Measurements from ENCODE around the gene PLXDC2.

Gene PLXDC2

DNA sequence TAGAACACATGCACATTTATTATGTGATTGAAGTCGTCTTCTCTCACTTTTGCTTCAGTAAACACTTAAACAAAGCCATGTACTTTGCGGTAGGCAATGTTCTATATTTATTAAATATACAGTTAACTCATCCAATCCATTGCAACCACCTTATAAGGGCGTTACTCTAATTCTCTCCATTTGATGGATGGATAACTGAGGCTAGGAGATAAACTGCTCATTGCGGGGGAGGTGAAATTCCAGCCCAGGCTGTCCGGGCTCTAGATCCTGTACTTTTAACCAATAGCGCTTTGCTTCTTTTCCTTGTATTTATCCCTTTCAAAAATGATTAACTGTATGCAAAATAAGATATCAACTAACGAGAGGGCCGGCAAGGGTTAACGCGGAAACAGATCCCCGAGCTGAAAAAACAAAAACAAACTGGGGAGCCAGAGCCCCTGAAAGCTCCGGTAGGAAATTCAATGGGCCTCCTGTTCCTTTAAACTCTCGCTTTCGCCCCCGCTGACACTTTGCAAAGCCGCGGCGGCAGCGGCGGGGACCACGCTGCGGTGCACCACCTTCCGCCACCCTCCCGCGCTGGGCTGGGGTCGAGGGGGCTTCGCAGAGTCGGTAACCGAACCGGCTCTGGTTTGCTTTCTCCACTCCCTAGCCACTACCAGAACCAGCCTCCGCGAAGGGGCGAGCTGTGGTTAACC, 1.0 kb upstream of the PLXDC2 start:
- DNase-seq (ENCODE audit: low read depth, low spot score), result no peak
- peak overlapping the region; percentile 36 for H3K27ac ChIP-seq

GRCh38 chr10:19815731-19816410, 361 bp upstream of the PLXDC2 start:
- H3K27ac ChIP-seq, result peak overlapping the region; percentile 36
- no peak for DNase-seq (ENCODE audit: low read depth, low spot score)

- no peak for DNase-seq (ENCODE audit: low read depth, low spot score)
- H3K27ac ChIP-seq, result no peak overlapping the region
Observed at GRCh38 chr10:19817231-19817933, 1.1 kb downstream of the PLXDC2 start.

- DNase-seq (ENCODE audit: low read depth, low spot score), result no peak
- H3K27ac ChIP-seq, result no peak overlapping the region
Observed at GRCh38 chr10:19818876-19819275, 2.6 kb downstream of the PLXDC2 start.

DNA sequence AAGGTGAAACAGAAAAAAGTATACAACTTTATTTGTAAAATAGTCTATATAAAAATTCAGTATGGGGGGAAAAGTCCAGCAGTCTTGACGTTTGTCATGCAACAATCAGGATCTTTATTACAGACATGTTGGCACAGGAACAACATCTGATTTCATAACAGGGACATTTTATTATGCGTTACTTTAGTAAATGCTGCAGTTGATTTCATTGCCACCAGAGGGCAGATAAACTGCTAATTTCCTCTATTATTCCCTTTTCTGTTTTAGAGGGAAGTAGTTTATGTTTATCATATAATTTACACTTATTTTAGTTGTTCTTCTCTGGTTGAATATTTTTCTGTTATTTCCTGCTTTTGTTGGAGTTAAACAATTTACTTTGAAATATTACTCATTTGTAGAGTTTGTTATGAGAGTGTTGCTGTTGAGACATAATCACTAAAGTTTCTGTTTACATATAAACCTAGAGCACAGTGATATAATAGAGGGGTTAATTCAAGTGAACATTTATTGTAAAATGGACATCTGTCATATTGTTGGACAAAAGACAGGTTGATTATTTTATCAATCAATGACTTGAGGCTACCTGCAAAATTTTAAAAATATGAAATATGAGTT, 3.3 kb downstream of the PLXDC2 start:
- no peak overlapping the region for H3K27ac ChIP-seq
- DNase-seq (ENCODE audit: low read depth, low spot score), result no peak

GRCh38 chr10:19824381-19825342, 8.4 kb downstream of the PLXDC2 start:
- no peak overlapping the region for H3K27ac ChIP-seq
- no peak for DNase-seq (ENCODE audit: low read depth, low spot score)

DNA sequence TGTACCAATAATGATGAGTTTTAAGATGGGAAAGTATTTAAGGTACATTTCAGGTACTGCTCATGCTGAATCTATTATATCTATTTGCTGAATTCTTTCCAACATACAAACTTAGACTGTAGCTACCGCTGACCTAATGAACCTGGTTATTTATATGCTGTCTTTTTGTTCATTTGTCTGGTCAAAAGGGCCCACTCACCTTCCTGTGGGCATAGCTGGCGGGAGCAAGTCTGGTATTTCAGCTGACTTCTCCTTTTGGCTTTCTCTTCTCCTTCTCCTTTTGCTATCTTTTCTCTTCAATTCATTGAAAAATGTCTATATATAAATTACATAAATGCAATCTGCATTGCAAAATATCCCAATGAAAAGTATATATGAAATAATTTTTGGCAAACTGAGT, 9.5 kb downstream of the PLXDC2 start:
- no peak for DNase-seq (ENCODE audit: low read depth, low spot score)
- no peak overlapping the region for H3K27ac ChIP-seq

GRCh38 chr10:19826712-19827111, 10.5 kb downstream of the PLXDC2 start:
- H3K27ac ChIP-seq, result no peak overlapping the region
- no peak for DNase-seq (ENCODE audit: low read depth, low spot score)

- no peak overlapping the region for H3K27ac ChIP-seq
- no peak for DNase-seq (ENCODE audit: low read depth, low spot score)
Observed at GRCh38 chr10:19828278-19829049, 12.2 kb downstream of the PLXDC2 start.

DNA sequence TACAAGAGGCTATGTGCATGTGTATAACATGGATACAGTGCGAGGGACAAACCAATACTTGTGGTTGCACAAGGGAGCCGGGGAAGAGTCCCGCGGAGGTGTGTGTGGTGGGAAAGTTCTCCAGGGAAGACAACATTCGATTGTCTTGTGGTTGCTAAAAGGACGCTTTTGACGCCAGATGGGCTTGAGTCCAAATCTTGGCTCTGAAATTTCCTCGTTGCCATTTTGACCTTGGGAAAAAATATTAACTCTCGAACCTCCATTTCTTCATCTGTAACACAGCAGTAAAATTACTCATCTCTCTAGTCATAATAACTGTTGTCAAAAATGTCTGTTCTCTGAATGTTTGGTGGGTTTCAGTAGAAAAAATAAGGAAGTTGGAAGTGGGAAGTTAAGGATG, 16.5 kb downstream of the PLXDC2 start:
- DNase-seq (ENCODE audit: low read depth, low spot score), result no peak
- peak overlapping the region; percentile 73 for H3K27ac ChIP-seq

DNA sequence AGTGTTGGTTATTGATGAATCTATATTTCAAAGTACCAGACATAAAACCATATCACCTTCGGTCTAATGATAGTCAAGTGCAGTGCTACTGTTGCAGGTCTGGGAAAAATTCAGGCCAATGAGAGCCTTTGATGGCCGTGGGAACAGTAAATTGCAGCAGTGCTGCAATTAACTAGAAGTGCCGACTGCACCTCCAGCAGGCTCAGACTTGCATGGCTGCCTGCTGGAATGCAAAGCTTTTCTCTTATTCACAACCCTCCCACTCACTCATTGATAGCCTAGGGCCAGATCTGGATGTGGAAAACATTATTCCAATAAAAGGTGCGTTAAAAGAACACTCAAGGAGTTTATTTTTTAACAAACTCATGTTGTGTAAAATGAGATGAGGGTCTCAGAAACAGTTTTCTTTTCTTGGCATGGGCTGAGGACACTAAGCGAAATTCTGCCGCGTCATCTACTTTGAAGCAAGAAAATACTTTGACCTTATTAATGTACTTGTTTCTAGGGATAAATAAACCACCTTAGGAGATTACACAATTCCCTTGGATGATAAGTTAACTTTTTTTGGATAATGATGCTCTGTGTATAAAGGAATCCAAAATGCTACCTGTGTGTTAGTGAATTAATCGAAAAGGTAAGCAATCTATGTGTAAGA, 17.1 kb downstream of the PLXDC2 start:
- peak; percentile 73 for DNase-seq (ENCODE audit: low read depth, low spot score)
- H3K27ac ChIP-seq, result peak overlapping the region; percentile 73

GRCh38 chr10:19835952-19836351, 19.7 kb downstream of the PLXDC2 start:
- H3K27ac ChIP-seq, result no peak overlapping the region
- DNase-seq (ENCODE audit: low read depth, low spot score), result no peak

GRCh38 chr10:19839090-19839489, 22.9 kb downstream of the PLXDC2 start:
- H3K27ac ChIP-seq, result no peak overlapping the region
- DNase-seq (ENCODE audit: low read depth, low spot score), result no peak

GRCh38 chr10:19839552-19839951, 23.3 kb downstream of the PLXDC2 start:
- H3K27ac ChIP-seq, result no peak overlapping the region
- no peak for DNase-seq (ENCODE audit: low read depth, low spot score)

- no peak overlapping the region for H3K27ac ChIP-seq
- DNase-seq (ENCODE audit: low read depth, low spot score), result no peak
Observed at GRCh38 chr10:19840776-19841175, 24.5 kb downstream of the PLXDC2 start.

- no peak overlapping the region for H3K27ac ChIP-seq
- no peak for DNase-seq (ENCODE audit: low read depth, low spot score)
Observed at GRCh38 chr10:19843487-19843886, 27.3 kb downstream of the PLXDC2 start.

DNA sequence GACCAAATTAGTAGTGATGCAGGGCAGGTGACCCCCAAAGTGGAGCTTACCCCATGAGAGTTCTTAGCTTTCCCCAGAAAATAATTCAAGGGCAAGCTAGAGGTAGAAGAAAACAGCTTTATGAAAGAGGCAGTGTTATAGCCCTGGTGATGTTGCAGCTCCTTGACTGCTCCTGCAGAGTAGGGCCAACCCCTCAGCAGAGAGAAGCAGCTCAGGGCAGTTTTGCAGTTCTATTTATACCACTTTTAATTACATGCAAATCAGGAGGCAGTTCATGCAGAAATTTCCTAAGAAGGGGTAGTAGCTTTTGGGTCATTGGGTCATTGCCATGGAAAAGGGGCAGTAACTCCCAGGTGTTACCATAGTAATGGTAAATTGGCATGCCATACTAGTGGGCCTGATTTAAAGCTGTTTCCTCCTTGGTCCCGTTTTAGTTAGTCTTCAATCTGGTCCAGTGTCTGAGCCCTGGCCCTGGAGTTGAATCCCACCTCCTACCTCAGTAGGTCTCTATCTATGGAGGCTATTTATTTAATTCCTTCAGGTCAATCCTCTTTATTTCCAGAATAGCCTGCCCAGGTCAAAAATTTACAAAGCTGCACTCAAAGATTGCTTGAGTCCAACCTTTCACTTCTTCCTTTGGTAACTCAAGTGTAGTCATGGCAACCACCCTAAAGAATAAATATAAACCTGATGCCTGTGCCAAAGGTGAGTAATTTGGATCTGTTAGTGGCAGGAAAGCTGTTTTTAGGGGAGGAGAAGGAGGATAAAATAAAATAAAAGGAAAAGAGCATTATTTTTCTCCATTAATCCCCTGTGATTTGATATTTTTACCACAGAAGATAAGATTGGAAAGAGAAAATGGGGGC, 29.5 kb downstream of the PLXDC2 start:
- H3K27ac ChIP-seq, result no peak overlapping the region
- no peak for DNase-seq (ENCODE audit: low read depth, low spot score)

GRCh38 chr10:19847321-19847720, 31.1 kb downstream of the PLXDC2 start:
- DNase-seq (ENCODE audit: low read depth, low spot score), result no peak
- H3K27ac ChIP-seq, result no peak overlapping the region

Measured in epithelial cell of prostate (primary cell).